RWPE2 (cell line): ENCODE measurements around the gene ZC3H8.
"Not testable (repeated sequence)": the region's sequence is repeated elsewhere in the genome, so short reads cannot be mapped to it uniquely, and the experiment has no call there.

ENCODE experiments used
- ATAC-seq: fragments of 200-7000 bp; cut with Tn5 transposase; 3 replicates; pipeline ENCODE4 v1.9.1; 2021; ENCODE audit warnings: low read depth
- DNase-seq: peaks from one replicate; pipeline ENCODE4 v3.0.0-alpha.2; 2020; ENCODE audit warnings: low spot score
- H3K27ac ChIP-seq: fragments of 450-650 bp; 2 replicates; pipeline ENCODE4 v1.5.1; 2017; ENCODE audit warnings: mild to moderate bottlenecking; ENCODE audit not compliant: poor library complexity, severe bottlenecking
- H3K27me3 ChIP-seq: fragments of 250-450 bp; sonication (Bioruptor Pico); 2 replicates; pipeline ENCODE4 v1.5.1; 2021; ENCODE audit warnings: mild to moderate bottlenecking, moderate library complexity; ENCODE audit not compliant: insufficient read depth, poor library complexity, severe bottlenecking
- H3K36me3 ChIP-seq: fragments of 250-450 bp; sonication (Bioruptor Pico); 2 replicates; pipeline ENCODE4 v1.5.1; 2020; ENCODE audit warnings: low read depth, mild to moderate bottlenecking, moderate library complexity
- H3K4me1 ChIP-seq: fragments of 250-450 bp; sonication (Bioruptor Pico); 2 replicates; pipeline ENCODE4 v1.5.1; 2021; ENCODE audit warnings: mild to moderate bottlenecking, moderate library complexity; ENCODE audit not compliant: insufficient read depth, poor library complexity, severe bottlenecking
- H3K4me3 ChIP-seq: fragments of 250-450 bp; sonication (Bioruptor Pico); 2 replicates; pipeline ENCODE4 v1.5.1; 2021; ENCODE audit warnings: mild to moderate bottlenecking, moderate library complexity; ENCODE audit not compliant: severe bottlenecking
- H3K9me3 ChIP-seq: fragments of 250-450 bp; sonication (Bioruptor Pico); 2 replicates; pipeline ENCODE4 v1.5.1; 2021; ENCODE audit warnings: mild to moderate bottlenecking, moderate library complexity; ENCODE audit not compliant: severe bottlenecking
- TF ChIP-seq, protein P1 (sequence below): fragments of 450-650 bp; IDR thresholded peaks from one replicate; pipeline ENCODE4 v1.5.1; 2017; ENCODE audit warnings: mild to moderate bottlenecking, moderate library complexity; ENCODE audit not compliant: poor library complexity, severe bottlenecking

The ZC3H8 gene

DNA sequence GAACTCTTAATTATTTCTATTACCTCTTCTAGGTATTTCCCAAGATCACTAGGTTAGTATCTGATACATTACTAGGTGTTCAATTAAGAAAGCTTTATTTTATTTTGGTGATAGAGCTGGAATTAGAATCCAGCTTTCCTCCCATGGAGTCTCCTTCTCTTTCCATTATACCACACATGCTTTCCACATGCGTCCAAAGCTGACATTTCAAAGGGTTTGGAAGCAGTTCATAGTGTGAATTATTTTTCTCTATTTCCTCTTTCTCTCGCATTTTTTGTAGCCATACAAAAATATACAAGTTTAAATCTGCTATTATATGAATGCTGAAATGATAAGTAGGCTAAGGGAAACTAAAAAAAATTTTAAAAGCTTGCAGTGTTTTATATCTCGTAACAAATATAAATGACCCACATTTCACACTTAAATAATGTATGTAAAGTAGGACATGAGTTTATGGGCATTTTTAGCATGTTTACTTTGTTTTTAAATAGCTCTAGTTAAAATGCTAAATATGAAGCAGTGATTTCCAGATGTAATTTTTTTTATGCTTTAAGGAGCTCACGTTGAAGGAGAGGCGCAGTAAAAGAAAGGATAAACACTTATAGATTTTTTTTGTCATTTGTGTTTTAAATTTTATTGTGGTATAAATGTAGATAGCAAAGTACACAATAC lies 40.7 kb upstream of the ZC3H8 start:
- H3K27me3 ChIP-seq: no peaks in the 10 kb centered on the region

DNA sequence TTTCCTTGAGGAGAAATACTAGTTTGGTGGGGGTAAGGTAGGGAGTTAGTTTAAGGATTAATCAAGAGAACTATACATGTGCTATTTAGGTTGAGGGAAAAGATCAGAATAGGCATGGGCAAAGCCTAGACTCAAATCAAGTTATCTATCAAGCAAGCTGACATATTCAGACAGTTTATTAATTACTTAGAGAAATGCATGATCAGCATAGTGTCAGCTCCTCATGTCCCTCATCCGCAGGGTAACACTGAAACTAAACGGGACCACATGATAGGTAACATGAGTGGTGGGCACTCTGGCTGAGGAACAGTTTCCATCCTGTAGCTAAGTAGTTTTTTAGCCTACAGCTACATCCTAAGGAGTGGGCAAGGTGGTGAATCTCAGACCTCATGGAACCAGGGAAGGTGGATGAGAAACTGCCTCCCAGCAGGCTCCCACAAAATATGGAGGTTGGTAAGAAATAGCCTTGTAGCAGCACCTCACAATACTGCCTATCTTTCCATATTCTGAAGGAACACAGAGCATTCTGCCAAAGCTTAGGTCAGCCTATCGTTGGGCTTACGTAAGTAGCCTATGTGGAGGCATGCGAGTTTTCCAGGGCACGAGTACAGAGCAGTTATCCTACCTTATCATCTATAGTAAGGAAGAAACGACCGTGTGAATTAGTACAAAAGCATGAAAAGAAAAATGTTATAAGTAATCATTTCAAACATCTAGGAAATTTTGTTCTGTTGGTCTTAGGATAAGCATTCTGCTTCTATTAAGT lies 39.0 kb upstream of the ZC3H8 start:
- TF ChIP-seq, protein P1, sequence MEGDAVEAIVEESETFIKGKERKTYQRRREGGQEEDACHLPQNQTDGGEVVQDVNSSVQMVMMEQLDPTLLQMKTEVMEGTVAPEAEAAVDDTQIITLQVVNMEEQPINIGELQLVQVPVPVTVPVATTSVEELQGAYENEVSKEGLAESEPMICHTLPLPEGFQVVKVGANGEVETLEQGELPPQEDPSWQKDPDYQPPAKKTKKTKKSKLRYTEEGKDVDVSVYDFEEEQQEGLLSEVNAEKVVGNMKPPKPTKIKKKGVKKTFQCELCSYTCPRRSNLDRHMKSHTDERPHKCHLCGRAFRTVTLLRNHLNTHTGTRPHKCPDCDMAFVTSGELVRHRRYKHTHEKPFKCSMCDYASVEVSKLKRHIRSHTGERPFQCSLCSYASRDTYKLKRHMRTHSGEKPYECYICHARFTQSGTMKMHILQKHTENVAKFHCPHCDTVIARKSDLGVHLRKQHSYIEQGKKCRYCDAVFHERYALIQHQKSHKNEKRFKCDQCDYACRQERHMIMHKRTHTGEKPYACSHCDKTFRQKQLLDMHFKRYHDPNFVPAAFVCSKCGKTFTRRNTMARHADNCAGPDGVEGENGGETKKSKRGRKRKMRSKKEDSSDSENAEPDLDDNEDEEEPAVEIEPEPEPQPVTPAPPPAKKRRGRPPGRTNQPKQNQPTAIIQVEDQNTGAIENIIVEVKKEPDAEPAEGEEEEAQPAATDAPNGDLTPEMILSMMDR: no peak

More for the DNA sequence above, 40.7 kb upstream of the ZC3H8 start:
- DNase-seq (no peak), ATAC-seq (no peak)
- TF ChIP-seq, protein P1: no peak
- no peak overlapping the region for H3K4me3 ChIP-seq
- H3K36me3 ChIP-seq: no peaks in the 10 kb centered on the region
- H3K9me3 ChIP-seq: no peaks in the 10 kb centered on the region
- H3K4me1 ChIP-seq: no peaks in the 10 kb centered on the region
- H3K27ac ChIP-seq: no peak overlapping the region

DNA sequence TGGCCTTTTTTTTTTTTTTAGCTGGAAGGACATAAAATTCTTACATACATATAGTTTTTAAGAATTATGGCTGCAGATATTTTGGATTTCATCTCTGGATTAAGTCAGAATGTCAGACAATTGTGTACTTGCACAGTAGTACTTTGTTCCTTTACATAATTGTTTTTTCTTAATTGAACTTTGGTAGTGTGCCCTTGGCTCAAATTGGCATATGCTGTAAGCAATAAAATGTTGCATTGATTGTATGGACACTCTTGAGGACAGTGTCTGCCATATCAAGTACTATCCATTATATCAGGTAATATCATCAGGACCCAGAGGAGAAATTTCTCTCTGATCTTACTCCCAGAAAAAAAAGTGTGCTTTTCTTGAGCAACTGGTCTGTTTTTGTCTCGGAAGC lies 35.8 kb upstream of the ZC3H8 start:
- H3K36me3 ChIP-seq: no peaks in the 10 kb centered on the region
- H3K4me1 ChIP-seq: no peaks in the 10 kb centered on the region
- no peaks in the 10 kb centered on the region for H3K27me3 ChIP-seq
- no peak overlapping the region for H3K4me3 ChIP-seq
- TF ChIP-seq, protein P1: no peak
- DNase-seq (no peak), ATAC-seq (no peak)
- H3K27ac ChIP-seq: no peak overlapping the region
- H3K9me3 ChIP-seq: no peaks in the 10 kb centered on the region

More for the DNA sequence above, 39.0 kb upstream of the ZC3H8 start:
- no peaks in the 10 kb centered on the region for H3K4me1 ChIP-seq
- H3K27ac ChIP-seq: no peak overlapping the region
- no peak overlapping the region for H3K4me3 ChIP-seq
- DNase-seq (no peak), ATAC-seq (no peak)
- H3K36me3 ChIP-seq: no peaks in the 10 kb centered on the region
- H3K27me3 ChIP-seq: no peaks in the 10 kb centered on the region
- no peaks in the 10 kb centered on the region for H3K9me3 ChIP-seq

DNA sequence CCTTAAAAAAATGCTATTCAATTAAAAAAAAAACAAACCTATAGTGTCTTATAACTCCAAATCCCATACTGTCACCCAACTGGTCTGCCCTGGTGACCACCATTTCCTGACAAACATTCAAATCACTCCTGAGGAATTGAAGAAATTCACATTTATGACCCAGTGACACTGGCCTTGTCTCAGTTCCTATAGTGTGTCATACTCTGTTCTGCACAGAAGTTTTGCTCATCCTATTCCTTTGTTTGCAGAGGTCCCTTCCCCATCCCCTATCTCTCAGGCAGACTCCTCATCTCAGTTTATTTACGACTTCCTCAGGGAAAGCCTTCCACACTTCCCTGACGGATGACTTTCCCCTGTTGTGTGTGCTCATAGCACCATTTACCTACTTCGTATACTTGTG lies 35.2 kb upstream of the ZC3H8 start:
- H3K27ac ChIP-seq: no peak overlapping the region
- H3K4me3 ChIP-seq: no peak overlapping the region
- H3K9me3 ChIP-seq: no peaks in the 10 kb centered on the region
- no peak for DNase-seq
- no peaks in the 10 kb centered on the region for H3K4me1 ChIP-seq
- ATAC-seq: no peak
- TF ChIP-seq, protein P1: no peak
- H3K36me3 ChIP-seq: no peaks in the 10 kb centered on the region
- no peaks in the 10 kb centered on the region for H3K27me3 ChIP-seq

DNA sequence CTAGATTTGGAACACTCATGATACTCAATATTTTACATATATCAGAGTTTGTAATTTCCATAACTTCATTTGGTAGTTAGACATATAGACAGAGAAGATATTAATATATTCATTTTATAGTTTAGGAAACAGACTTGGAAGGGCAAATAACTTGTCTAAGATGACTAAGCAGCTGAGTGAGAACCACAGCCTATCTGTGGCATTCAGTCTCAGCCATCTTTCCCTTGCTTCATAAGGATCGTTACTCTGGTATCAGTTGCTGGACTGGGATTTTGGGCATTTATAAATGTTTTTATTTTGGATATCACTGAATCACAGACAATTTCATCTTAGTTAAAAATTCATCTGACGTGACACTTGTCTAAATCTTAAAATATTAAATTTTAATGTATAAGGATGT lies 28.7 kb upstream of the ZC3H8 start:
- not testable (repeated sequence) for ATAC-seq, H3K4me3 ChIP-seq, H3K27ac ChIP-seq, H3K9me3 ChIP-seq, DNase-seq, H3K36me3 ChIP-seq, H3K27me3 ChIP-seq, H3K4me1 ChIP-seq

DNA sequence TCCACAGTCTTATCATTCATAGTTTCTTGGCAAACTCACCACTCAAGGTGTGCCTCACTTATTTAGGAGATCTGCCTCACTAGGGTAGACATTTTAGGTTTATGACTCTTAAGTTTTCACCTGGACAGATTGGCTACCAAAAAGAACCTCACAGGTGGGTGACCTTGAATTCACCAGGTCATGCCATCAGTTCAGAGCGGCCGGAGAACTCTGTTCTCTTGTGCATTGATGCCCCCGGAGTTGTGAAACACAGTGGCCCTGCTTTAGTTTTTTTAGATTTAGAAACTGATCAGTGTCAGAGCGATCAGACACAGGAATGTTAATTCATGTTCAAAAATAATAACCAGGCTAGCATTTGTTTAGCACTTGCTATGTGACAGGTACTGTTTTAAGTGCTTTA lies 27.2 kb upstream of the ZC3H8 start:
- H3K36me3 ChIP-seq, H3K9me3 ChIP-seq, DNase-seq, H3K27me3 ChIP-seq, H3K4me3 ChIP-seq, ATAC-seq, H3K4me1 ChIP-seq, H3K27ac ChIP-seq: not testable (repeated sequence)
